Measurements from ENCODE around the gene TM7SF2. TPM values are rescaled to one million over a fixed set of nuclear protein-coding genes. Genes with fewer than 3 reads are reported as not detected.

The TM7SF2 gene
- 16.9 and 20.6 TPM in 2 replicates for total RNA-seq

GRCh38 chr11:65111744-65112545, at the start of gene TM7SF2:
TM7SF2 (plus strand) TSS chr11:65111872; CDS start chr11:65112016, 144 bp downstream.

GRCh38 chr11:65083834-65084597, 27.7 kb upstream of the TM7SF2 start, which contains the start of the genes CDCA5 and ZFPL1:
CDCA5 (minus strand) TSS chr11:65084040; CDS start chr11:65083978, 62 bp downstream.
ZFPL1 (plus strand) TSS chr11:65084222; CDS start chr11:65084699, 477 bp downstream.

GRCh38 chr11:65095974-65096806, 15.5 kb upstream of the TM7SF2 start, which contains the start of gene VPS51:
VPS51 (plus strand) TSS chr11:65096214; CDS start chr11:65096251, 37 bp downstream.

GRCh38 chr11:65117206-65118096, 5.8 kb downstream of the TM7SF2 start, which contains the start of gene ZNHIT2:
ZNHIT2 (minus strand) TSS chr11:65117701; CDS start chr11:65117653, 48 bp downstream.

GRCh38 chr11:65121865-65122696, 10.4 kb downstream of the TM7SF2 start, which contains the start of the genes FAU and MRPL49:
FAU (minus strand) TSS chr11:65122134; CDS start chr11:65121813, 321 bp downstream.
MRPL49 (plus strand) TSS chr11:65122321; CDS start chr11:65122347, 26 bp downstream.

GRCh38 chr11:65134240-65134951, 22.7 kb downstream of the TM7SF2 start, which contains the start of gene SYVN1:
SYVN1 (minus strand) TSS chr11:65134519; CDS start chr11:65133601, 918 bp downstream.

Small RNA genes lying within 50 kb of the gene (small RNA-seq; reads per million reads assigned to genes)
- gene HIGD1AP10 = not detected
- not detected for gene PDCL2P2
- gene RNU2-23P = 13.3 reads per million, percentile 96 among the genes with 10 or more reads in this experiment

Other genes with a start within 250 kb of the TM7SF2 start
- gene EHD1, start 233.3 kb upstream of the TM7SF2 start, total RNA-seq = 97.7 and 129 TPM in 2 replicates
- 19.1 and 19.3 TPM in 2 replicates for gene ATG2A, start 194.7 kb upstream of the TM7SF2 start, total RNA-seq
- gene PPP2R5B, start 187.2 kb upstream of the TM7SF2 start, total RNA-seq = 10.8 and 12.4 TPM in 2 replicates
- gene GPHA2, start 176.0 kb upstream of the TM7SF2 start, total RNA-seq = not detected in 2 replicates
- not detected in 2 replicates for gene MAJIN, start 139.8 kb upstream of the TM7SF2 start, total RNA-seq
- gene BATF2, start 114.9 kb upstream of the TM7SF2 start, total RNA-seq = 0.38 and 0.98 TPM in 2 replicates
- 97.8 and 115 TPM in 2 replicates for gene ARL2, start 97.7 kb upstream of the TM7SF2 start, total RNA-seq
- 11.4 and 13.7 TPM in 2 replicates for gene SNX15, start 84.4 kb upstream of the TM7SF2 start, total RNA-seq
- 9.3 and 12.4 TPM in 2 replicates for gene SAC3D1, start 70.7 kb upstream of the TM7SF2 start, total RNA-seq
- gene NAALADL1, start 53.3 kb upstream of the TM7SF2 start, total RNA-seq = 5.5 and 7.2 TPM in 2 replicates
- gene CDCA5, start 27.8 kb upstream of the TM7SF2 start, total RNA-seq = 9.5 and 15.1 TPM in 2 replicates
- 39.3 and 45.1 TPM in 2 replicates for gene ZFPL1, start 27.6 kb upstream of the TM7SF2 start, total RNA-seq
- gene VPS51, start 15.7 kb upstream of the TM7SF2 start, total RNA-seq = 204 and 261 TPM in 2 replicates
- gene ZNHIT2, start 5.8 kb downstream of the TM7SF2 start, total RNA-seq = 8.0 and 11.4 TPM in 2 replicates
- 163 and 171 TPM in 2 replicates for gene FAU, start 10.3 kb downstream of the TM7SF2 start, total RNA-seq
- gene MRPL49, start 10.4 kb downstream of the TM7SF2 start, total RNA-seq = 54.5 and 58.6 TPM in 2 replicates
- gene SYVN1, start 22.6 kb downstream of the TM7SF2 start, total RNA-seq = 9.8 and 21.8 TPM in 2 replicates
- gene SPDYC, start 58.4 kb downstream of the TM7SF2 start, total RNA-seq = not detected in 2 replicates
- 173 and 196 TPM in 2 replicates for gene CAPN1, start 70.1 kb downstream of the TM7SF2 start, total RNA-seq
- 11.3 and 13.4 TPM in 2 replicates for gene POLA2, start 150.1 kb downstream of the TM7SF2 start, total RNA-seq
- gene CDC42EP2, start 203.0 kb downstream of the TM7SF2 start, total RNA-seq = 30.0 and 31.0 TPM in 2 replicates
- gene DPF2, start 222.0 kb downstream of the TM7SF2 start, total RNA-seq = 56.8 and 57.1 TPM in 2 replicates
- gene TIGD3, start 242.9 kb downstream of the TM7SF2 start, total RNA-seq = 0.29 and 0.33 TPM in 2 replicates